ENCODE results near the gene BFSP2. TPM values are rescaled to one million over a fixed set of nuclear protein-coding genes. Genes with fewer than 3 reads are reported as not detected.
A peak's percentile ranks its signal among the peaks of the same experiment; 100 is the strongest.

The BFSP2 gene
- total and polyA plus RNA-seq, 2 of the 13 experiments (the other 11 are each of a cell fraction or from before 2014, with no cell fraction given): not detected

DNA sequence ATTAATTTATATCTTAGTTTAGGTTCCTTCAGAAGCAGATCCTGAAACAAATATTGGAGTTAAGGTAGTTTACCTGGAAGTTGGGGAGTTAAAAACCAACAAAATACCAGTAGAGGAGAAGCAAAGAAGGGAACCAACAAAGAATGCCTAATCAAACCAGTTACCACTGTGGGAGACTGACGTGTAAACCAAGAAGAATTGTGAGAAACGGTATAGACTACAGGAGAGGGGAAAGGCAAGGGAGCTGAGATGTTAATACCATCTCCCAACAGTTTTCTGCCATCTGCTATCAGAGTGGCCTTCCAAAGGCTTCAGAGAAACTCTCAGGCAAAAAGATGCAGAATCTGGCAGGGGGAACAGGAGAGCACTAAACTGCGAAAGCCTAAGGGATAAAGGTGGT lies 53.5 kb downstream of the BFSP2 start:
- DNase-seq (ENCODE audit: low spot score) (no peak), ATAC-seq (no peak), FAIRE-seq (no peak)
- Histone ChIP-seq H3K4me3 (replicated peaks in 1 of 3; ENCODE audit: insufficient read depth in 1 of 3, low read depth in 2 of 3, low read length in 3 of 3) (no peak overlapping the region), H3K4me1 (ENCODE audit: insufficient read depth, low read length) (peaks cover 35% of the 10 kb centered on the region), H3K79me2 (ENCODE audit: insufficient read depth, low read length) (no peaks in the 10 kb centered on the region), H3K27ac (ENCODE audit: extremely low read length, insufficient read depth, low read length) (no peak overlapping the region), H3K9me3 (ENCODE audit: low read length) (no peaks in the 10 kb centered on the region), H4K20me1 (ENCODE audit: insufficient read depth, low read length) (no peaks in the 10 kb centered on the region), H3K36me3 (replicated peaks in 1 of 2; ENCODE audit: control insufficient read depth in 1 of 2, insufficient read depth in 2 of 2, low read length in 2 of 2) (no peaks in the 10 kb centered on the region), H3K9ac (ENCODE audit: insufficient read depth, low read depth, low read length) (no peak overlapping the region), H3K4me2 (ENCODE audit: low read depth, low read length) (peak overlapping the region; percentile 56; the same call in 1 of the 2 replicates), H2AFZ (ENCODE audit: low read length) (no peak overlapping the region), H3K27me3 (ENCODE audit: control insufficient read depth in 1 of 2, insufficient read depth in 2 of 2, low read length in 2 of 2) (no peaks in the 10 kb centered on the region)
- POLR2A ChIA-PET: interaction anchor here (0.7 to 1.5 kb wide), 6 partner anchors 11 to 216 kb away, joined by 3 to 10 read pairs (median 4); partner anchors contain the start of gene CDV3
- TF ChIP-seq ZSCAN25 (CRISPR knock-in tag; IDR thresholded peaks at IDR 0.05): no peak
- no peak for TF ChIP-seq TOE1 (CRISPR knock-in tag; IDR thresholded peaks at IDR 0.05)
- TF ChIP-seq E2F1 (CRISPR knock-in tag; IDR thresholded peaks at IDR 0.05): no peak
- TF ChIP-seq ATF7-NPFF (CRISPR knock-in tag; IDR thresholded peaks at IDR 0.05; ENCODE audit: low read depth): no peak
- TF ChIP-seq ZNF737 (CRISPR knock-in tag; IDR thresholded peaks at IDR 0.05; ENCODE audit: borderline replicate concordance): no peak
- no peak for TF ChIP-seq CEBPB (IDR thresholded peaks at IDR 0.05; ENCODE audit: borderline replicate concordance, low read depth, low read length)
- no TSS peak for BruUV-seq (replicated peaks)
- in situ Hi-C loops (cut with HindIII; ENCODE audit: extremely low pct_ligation_motif_present, low pct_unique_long_range_greater_than_20kb): no loop called here
- WGBS (ENCODE audit: low lambda C conversion rate): 35% methylated on average over 3 of the region's 3 CpGs
- CTCF ChIA-PET (ENCODE audit: low intra/inter-chr PET ratio, low total read pairs): no interaction called here
- intact Hi-C loops (cut with micrococcal nuclease; ENCODE audit: unreplicated experiment): no loop called here

DNA sequence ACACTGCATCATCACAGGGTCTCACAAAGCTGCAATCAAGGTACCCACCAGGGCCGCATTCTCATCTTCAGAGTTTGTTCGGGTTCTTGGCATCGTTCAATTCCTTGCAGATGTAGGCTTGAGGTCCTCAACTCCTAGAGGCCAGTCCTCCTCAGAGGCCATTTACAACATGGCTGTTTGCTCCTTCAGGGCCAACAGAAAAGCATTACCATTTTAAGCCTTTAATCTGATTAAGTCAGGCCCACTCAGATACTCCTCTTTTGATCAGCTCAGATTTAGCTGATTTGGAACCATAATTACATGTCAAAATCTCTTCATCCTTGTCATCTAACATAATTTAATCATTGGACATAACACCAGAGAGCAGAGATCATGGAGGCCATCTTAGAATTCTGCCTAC lies 55.4 kb downstream of the BFSP2 start:
- no peak for FAIRE-seq
- ChIA-PET POLR2A (no interaction called here), CTCF (ENCODE audit: low intra/inter-chr PET ratio, low total read pairs) (no interaction called here)
- Histone ChIP-seq H3K27ac (ENCODE audit: extremely low read length, insufficient read depth, low read length) (no peak overlapping the region), H3K4me1 (ENCODE audit: insufficient read depth, low read length) (peaks cover 42% of the 10 kb centered on the region), H3K9me3 (ENCODE audit: low read length) (no peaks in the 10 kb centered on the region), H3K79me2 (ENCODE audit: insufficient read depth, low read length) (no peaks in the 10 kb centered on the region), H3K9ac (ENCODE audit: insufficient read depth, low read depth, low read length) (no peak overlapping the region), H3K36me3 (replicated peaks in 1 of 2; ENCODE audit: control insufficient read depth in 1 of 2, insufficient read depth in 2 of 2, low read length in 2 of 2) (no peaks in the 10 kb centered on the region), H4K20me1 (ENCODE audit: insufficient read depth, low read length) (no peaks in the 10 kb centered on the region), H3K4me3 (replicated peaks in 1 of 3; ENCODE audit: insufficient read depth in 1 of 3, low read depth in 2 of 3, low read length in 3 of 3) (no peak overlapping the region), H3K4me2 (ENCODE audit: low read depth, low read length) (no peak overlapping the region), H2AFZ (ENCODE audit: low read length) (no peak overlapping the region), H3K27me3 (ENCODE audit: control insufficient read depth in 1 of 2, insufficient read depth in 2 of 2, low read length in 2 of 2) (0 out of 5 replicates have a peak, but pooled peaks cover 0 to 7% of the 10 kb centered on the region in 2 experiments)
- in situ Hi-C loops (cut with HindIII; ENCODE audit: extremely low pct_ligation_motif_present, low pct_unique_long_range_greater_than_20kb) (no loop called here), intact Hi-C loops (cut with micrococcal nuclease; ENCODE audit: unreplicated experiment) (no loop called here)
- BruUV-seq (replicated peaks): no TSS peak
- DNase-seq (ENCODE audit: low spot score): no peak
- WGBS (ENCODE audit: low lambda C conversion rate): 79% methylated on average over 3 of the region's 3 CpGs
- ATAC-seq: no peak
- TF ChIP-seq ZNF772 (CRISPR knock-in tag; IDR thresholded peaks at IDR 0.05): no peak
- no peak for TF ChIP-seq PLRG1 (conservative IDR thresholded peaks at IDR 0.05)
- TF ChIP-seq KDM4B (CRISPR knock-in tag; IDR thresholded peaks at IDR 0.05): no peak
- no peak for TF ChIP-seq NCOA5 (CRISPR knock-in tag; IDR thresholded peaks at IDR 0.05)
- TF ChIP-seq ZNF331 (CRISPR knock-in tag; IDR thresholded peaks at IDR 0.05): no peak
- TF ChIP-seq FOSL1 (CRISPR knock-in tag; IDR thresholded peaks at IDR 0.05; ENCODE audit: borderline replicate concordance): no peak
- no peak for TF ChIP-seq ATF1 (CRISPR knock-in tag; IDR thresholded peaks at IDR 0.05)
- TF ChIP-seq, protein P1, sequence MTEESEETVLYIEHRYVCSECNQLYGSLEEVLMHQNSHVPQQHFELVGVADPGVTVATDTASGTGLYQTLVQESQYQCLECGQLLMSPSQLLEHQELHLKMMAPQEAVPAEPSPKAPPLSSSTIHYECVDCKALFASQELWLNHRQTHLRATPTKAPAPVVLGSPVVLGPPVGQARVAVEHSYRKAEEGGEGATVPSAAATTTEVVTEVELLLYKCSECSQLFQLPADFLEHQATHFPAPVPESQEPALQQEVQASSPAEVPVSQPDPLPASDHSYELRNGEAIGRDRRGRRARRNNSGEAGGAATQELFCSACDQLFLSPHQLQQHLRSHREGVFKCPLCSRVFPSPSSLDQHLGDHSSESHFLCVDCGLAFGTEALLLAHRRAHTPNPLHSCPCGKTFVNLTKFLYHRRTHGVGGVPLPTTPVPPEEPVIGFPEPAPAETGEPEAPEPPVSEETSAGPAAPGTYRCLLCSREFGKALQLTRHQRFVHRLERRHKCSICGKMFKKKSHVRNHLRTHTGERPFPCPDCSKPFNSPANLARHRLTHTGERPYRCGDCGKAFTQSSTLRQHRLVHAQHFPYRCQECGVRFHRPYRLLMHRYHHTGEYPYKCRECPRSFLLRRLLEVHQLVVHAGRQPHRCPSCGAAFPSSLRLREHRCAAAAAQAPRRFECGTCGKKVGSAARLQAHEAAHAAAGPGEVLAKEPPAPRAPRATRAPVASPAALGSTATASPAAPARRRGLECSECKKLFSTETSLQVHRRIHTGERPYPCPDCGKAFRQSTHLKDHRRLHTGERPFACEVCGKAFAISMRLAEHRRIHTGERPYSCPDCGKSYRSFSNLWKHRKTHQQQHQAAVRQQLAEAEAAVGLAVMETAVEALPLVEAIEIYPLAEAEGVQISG (CRISPR knock-in tag; IDR thresholded peaks at IDR 0.05): no peak
- TF ChIP-seq STAG1 (CRISPR knock-in tag; IDR thresholded peaks at IDR 0.05): no peak
- TF ChIP-seq ZNF652 (CRISPR knock-in tag; IDR thresholded peaks at IDR 0.05; ENCODE audit: borderline replicate concordance, low read depth): no peak
- TF ChIP-seq ZBTB7B (CRISPR knock-in tag; IDR thresholded peaks at IDR 0.05): no peak
- no peak for TF ChIP-seq KLF12 (CRISPR knock-in tag; IDR thresholded peaks at IDR 0.05; ENCODE audit: borderline replicate concordance)
- TF ChIP-seq REL (CRISPR knock-in tag; conservative IDR thresholded peaks at IDR 0.05): no peak
